GM21390 (cell line): ENCODE data around the gene ABCC1.

Source experiments
- ATAC-seq: cut with Tn5 transposase; IDR thresholded peaks from one replicate; pipeline ENCODE4 v1.9.1; 2021; ENCODE audit not compliant: unreplicated experiment

Gene ABCC1

DNA sequence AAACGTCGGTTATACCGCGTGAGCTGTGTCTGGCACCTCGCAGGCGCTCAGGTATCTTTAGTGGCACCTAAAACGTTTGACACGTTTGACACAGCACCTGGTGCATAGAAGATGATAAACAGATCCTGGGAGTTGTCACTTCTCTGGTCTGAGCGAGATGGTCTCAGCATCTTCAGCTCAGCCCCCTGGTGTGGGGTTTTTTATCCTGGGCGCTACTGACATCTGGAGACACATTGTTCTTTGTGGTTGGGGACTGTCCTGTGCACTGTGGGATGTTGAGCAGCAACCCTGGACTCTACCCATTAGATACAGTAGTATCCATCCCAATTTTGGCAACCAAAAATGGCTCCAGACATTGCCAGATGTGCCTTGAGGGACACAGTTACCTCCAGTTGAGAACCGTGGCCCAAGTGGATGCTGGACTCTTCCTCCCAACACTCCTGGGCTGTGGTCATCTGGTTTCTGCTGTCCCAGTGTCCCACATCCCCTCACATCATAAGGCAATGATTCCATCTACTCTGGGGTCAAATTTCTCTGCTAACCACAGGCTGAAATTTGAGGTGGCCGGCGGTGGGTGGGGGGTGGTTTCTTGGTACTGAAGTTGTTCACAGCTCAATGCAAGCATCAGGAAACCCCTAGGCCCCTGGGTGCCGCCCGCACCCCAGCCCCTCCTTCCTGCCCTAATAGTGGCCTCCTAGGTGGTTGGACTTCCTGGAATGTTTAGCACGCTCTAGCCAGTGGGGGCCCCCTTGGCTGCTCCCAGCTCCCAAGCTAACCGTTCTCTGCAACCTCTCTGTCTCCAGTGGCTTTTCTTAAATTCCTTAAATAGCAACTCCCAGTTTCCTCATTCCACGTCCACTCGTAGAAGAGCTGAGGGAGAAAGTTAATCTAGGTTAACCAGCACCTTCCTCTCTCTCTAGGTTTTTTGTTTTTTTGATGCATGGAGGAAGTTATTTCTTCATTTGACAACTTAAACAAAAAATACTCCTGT is 124.8 kb downstream of the ABCC1 start:
- ATAC-seq: no peak

DNA sequence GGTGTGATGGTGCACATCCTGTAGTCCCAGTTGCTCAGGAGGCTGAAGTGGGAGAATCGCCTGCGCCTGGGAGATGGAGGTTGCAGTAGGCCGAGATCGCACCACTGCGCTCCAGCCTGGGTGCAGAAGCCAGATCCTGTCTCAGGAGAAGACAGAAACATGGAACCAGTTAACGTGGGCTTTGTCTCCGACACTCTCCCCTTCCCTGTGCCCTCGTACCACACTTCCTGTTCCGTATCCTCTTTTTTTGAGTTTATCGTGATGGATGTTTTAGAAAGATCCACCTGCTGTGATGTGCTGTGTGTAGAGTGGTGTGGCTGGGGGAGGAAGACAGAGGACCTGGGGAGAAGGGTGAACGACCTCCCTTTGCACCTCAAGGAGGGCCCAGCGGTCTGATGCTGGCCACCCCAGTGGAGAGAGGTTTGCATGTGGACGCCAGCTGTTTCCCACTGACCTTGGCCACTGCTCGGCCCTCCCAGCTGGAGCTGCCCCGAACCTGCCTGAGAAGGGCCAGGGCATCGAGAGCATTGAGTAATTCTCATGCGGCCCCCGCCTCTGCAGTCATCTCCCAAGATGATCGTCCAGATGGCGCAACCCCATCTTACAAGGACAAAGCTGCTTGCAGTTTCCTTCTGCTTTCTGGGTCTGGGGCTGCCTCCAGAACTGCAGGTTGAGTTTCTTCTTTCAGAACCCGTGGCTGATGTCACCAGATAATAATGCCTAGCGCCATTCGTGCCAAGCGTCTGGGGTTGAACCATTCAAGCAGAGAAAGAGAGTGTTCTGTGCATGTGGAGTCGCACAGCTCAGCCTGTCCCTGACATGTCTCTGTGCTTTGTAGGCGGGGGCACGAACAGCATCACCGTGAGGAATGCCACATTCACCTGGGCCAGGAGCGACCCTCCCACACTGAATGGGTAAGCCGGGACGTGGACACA is 126.3 kb downstream of the ABCC1 start:
- ATAC-seq: no peak

GRCh38 chr16:16076423-16076813 is 127.0 kb downstream of the ABCC1 start:
- ATAC-seq: no peak

DNA sequence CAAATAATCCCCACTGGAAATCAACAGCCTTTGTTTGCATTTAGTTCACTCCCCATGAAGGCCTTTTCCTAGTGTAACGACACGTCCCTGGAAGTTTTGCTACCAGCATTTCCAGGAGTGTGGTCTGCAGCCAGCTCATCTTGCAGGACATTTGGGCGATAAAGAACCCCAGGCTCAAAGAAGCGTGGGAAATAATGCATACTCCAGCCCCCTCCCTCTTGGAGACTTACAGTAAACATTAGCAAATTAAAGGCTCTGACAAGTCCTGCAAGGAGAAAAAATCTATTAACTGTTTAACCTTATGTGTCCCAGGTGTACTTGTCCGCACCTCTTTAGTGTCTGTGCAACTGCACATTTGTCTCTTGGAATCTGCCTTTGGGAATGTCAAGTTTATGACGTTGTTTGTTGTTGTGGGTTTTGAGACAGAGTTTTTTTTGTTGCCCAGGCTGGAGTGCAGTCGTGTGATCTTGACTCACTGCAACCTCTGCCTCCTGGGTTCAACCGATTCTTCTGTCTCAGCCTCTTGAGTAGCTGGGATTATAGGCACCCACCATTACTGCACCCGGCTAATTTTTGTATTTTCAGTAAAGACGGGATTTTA is 131.1 kb downstream of the ABCC1 start:
- ATAC-seq: no peak

DNA sequence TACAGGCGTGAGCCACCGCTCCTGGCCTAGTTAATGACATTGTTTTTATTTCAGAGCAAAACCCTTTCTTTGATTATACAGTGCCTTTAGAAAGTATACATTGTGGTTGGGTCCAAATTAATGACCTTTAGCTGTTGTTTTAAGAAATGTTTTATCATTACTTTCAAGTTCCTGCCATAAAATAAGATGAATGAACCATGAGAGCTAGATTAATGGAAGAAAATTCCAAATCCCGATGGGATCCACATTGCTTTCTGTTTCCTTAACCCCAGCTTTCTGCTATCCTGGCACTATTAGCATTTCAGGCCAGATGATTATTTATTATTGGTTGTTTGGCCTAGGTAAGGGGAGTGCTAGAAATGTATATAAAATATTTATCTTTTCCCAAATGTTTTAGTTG is 131.7 kb downstream of the ABCC1 start:
- ATAC-seq: no peak

DNA sequence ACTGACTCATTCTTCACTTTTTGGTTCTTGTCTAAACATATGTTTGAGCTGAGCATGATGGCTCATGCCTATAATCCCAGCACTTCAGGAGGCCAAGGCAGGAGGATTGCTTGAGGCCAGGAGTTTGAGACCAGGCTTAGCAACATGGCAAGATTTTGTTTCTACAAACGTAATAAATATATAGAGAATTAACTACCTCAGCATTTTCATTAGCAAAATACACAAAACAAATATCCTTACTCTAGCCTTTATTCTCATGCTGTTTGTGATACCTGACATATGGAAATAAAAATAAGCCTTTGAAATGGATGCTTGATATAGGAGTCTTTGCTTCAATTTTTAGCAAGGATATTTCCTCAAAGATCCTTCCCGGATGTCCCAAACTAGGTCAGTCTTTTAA is 132.8 kb downstream of the ABCC1 start:
- no peak for ATAC-seq

- no peak for ATAC-seq
Measured at GRCh38 chr16:16083421-16084156, 134.2 kb downstream of the ABCC1 start.

DNA sequence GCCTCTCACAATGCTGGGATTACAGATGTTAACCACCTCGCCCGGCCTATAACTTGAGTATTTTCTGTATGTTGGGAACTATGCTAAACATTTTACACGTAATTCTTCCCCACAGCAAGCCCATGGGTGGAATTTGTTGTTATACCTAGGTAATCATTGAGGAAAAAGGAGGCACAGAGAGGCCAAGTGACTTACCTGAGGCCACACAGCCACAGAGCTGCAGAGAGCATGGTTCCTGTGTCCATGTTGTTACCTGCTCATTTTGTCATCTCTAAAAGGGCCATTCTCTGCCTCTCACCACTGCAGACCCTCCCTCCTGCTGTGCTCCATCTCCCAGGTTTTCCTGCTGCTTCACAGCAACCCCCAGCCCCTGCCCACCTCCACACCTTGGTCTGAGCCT is 135.5 kb downstream of the ABCC1 start:
- no peak for ATAC-seq

GRCh38 chr16:16086653-16087446 is 137.4 kb downstream of the ABCC1 start:
- ATAC-seq: no peak

- ATAC-seq: no peak
Measured at GRCh38 chr16:16090238-16090637, 140.8 kb downstream of the ABCC1 start.

- ATAC-seq: no peak
Measured at GRCh38 chr16:16092925-16093627, 143.7 kb downstream of the ABCC1 start.

GRCh38 chr16:16093628-16094332 is 144.4 kb downstream of the ABCC1 start:
- ATAC-seq: no peak

DNA sequence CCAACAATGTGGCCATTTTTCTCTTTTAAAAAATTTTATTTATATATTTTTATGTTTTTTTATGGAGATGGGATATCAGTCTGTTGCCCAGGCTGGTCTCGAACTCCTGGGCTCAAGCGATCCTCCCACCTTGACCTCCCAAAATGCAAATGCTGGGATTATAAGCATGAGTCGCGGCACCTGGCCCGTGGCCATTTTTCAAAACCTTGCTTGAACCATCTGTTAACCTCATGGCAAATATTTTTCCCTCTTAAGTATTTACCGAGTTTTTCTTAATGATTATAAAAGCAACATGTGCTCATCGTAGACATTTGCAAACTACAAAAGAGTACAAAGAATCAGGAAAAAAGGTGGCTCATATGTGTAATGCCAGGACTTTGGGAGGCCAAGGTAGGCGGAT is 146.2 kb downstream of the ABCC1 start:
- no peak for ATAC-seq

GRCh38 chr16:16096121-16096857 is 146.9 kb downstream of the ABCC1 start:
- no peak for ATAC-seq

DNA sequence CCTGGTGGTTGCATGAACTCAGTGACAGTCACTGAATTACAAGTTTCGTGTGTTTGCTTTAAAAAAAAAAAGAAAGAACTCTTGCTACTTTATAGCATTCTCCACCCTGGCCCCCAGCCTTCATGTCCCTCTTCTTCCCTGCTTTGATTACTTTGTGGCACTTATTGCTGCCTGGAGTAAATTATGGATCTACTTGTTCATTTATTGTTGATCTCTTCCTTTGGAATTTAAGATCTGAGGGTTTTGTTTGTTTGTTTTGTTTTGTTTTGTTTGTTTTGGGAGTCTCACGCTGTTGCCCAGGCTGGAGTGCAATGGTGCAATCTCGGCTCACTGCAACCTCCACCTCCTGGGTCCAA is 147.4 kb downstream of the ABCC1 start:
- no peak for ATAC-seq

- no peak for ATAC-seq
Measured at GRCh38 chr16:16099320-16099719, 149.9 kb downstream of the ABCC1 start.

DNA sequence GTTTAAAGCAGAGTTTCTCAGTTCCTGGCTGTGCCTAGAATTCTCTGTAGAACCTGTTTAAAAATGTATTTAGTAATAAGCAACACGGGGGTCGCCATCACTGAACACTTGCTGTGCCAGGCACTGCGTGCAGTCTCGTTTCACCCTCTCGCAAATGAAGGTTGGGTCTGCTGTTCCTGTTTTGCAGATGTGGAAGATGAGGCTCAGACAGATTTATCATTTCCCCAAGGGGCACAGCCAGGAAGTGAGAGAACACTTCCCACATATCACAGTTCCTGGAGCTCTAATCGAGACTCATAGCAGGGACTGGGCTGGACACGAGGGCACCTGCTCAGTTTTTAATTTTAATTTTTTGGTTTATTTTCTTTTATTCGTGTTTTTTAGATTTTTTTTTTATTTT is 151.2 kb downstream of the ABCC1 start:
- no peak for ATAC-seq

DNA sequence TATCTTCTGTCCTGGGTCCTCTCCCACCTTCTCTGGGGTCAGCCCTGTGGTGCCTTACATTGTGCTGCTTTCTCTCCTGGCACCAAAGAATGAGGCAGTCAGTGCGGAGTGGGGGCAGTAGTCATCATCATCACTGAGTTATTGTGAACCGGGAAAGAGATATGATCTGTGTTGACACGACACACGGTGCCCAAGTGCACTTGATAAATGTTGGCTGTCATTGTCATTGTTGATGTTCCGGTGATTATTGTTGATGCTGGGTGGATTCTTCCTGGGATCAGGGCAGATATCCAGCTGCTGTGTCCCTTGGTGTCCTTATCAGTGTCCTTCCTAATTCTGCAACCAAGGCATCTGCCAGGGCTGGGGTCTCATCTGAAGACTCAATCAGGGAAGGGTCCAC is 152.2 kb downstream of the ABCC1 start:
- ATAC-seq: no peak
